T-helper 9 cell (primary cell): ENCODE measurements around the gene ARGLU1.

Experiments used
- DNase-seq: peaks from one replicate; pipeline ENCODE4 v3.0.0-alpha.2; 2020

ARGLU1 gene

GRCh38 chr13:106581225-106581624, 13.3 kb upstream of the ARGLU1 start:
- DNase-seq: no peak

DNA sequence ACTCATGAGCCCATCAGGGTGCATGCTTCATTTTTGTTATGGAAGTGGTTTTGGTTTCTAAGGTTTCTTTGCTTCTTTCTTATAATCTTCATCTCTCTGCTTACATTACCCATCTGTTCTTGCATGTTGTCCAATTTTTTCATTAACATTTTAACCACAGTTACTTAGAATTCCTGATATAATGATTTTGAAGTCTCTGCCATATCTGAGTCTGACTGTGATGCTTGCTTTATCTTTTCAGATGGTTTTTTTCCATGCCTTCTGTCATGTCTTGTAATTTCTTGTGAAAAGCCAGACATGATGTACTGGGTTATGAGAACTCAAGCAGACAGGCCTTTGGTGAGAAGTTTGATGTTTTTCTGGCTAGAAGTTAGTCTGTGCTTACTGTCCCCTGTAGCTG, 8.0 kb upstream of the ARGLU1 start:
- DNase-seq: no peak

GRCh38 chr13:106573868-106574267, 5.9 kb upstream of the ARGLU1 start:
- DNase-seq: no peak

GRCh38 chr13:106573284-106573846, 5.4 kb upstream of the ARGLU1 start:
- DNase-seq: no peak

DNA sequence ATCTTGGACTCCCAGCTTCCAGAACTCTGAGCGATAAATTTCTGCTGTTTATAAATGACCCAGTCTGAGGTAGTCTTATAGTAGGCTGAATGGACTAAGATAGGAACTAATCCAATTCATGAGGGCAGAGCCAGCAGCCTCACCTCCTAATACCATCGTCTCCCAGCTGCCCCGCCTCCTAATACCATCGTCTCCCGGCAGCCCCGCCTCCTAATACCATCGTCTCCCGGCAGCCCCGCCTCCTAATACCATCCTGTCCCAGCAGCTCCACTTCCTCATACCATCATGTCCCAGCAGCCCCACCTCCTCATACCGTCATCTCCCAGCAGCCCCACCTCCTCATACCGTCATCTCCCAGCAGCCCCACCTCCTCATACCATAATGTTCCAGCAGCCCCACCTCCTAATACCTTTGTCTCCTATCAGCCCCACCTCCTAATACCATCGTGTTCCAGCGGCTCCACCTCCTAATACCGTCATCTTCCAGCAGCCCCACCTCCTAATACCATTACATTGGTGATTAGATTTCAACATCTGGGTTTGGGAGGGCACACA, 2.4 kb upstream of the ARGLU1 start:
- peak; percentile 40 for DNase-seq

DNA sequence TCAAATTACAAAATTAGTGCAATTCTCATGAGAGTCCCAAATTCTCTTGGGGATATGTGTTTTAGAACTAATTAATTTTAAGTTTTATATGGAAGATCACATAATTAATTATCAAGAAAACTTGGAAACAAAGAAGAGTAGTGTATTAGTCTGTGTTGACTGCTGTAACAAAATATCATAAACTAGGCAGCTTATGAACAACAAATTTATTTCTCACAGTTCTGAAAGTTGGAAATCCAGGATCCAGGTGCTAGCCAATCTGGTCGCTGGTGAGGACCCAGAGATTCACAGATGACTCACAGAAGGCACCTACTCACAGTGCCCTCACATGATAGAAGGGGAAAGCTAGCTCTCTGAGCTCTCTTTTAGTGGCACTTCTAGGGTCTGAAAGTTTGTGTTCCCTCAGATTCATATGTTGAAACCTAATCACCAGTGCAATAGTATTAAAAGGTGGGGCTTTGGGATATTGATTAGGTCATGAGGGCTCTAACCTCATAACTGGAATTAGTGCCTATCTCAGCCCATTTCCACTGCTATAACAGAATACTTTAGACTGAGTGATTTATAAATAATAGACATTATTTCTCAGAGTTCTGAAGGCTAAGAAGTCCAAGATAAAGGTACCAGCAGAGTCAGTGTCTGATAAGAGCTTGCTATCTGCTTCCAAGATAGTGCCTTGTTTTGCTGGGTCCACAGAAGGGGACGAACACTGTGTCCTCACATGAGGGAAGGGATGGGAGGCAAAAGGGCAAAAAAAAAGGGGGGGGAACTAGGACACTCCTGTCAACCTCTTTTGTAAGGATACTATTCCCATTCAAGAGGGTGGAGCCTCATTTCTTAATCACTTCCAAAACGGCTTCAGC, 1.5 kb upstream of the ARGLU1 start:
- DNase-seq: no peak

DNA sequence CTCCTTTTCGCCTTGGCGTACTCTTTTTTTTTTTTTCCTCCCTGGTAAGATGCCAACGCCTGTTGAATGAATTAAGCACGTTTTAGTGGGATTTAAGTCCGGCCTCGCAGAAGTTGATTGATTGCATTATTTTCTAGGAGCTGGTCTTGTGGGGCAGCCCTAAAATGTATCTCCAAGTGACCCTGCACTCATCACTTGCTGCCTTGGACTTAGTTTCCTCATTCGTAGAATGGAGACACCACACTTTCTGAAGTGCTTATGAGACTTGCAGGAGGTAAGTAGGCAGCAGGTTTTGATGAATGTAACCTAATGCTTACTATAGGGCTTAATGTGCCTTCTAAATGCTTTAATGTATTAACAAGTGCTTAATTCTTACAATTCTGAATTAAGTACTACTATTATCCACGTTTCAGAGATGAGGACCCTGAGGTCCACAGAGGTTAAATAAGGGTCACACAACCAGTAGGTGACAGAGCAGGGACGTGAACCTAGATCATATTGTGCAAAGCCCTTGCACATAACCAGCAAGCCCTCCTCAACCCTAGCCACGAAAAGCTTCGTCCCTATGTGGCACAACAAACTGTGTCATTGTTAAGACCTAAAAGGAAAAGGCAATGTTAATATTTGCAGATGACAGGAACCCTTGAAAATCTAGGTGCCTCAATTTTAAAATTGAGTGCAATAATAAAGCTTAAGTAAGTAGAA, 514 bp upstream of the ARGLU1 start:
- no peak for DNase-seq

DNA sequence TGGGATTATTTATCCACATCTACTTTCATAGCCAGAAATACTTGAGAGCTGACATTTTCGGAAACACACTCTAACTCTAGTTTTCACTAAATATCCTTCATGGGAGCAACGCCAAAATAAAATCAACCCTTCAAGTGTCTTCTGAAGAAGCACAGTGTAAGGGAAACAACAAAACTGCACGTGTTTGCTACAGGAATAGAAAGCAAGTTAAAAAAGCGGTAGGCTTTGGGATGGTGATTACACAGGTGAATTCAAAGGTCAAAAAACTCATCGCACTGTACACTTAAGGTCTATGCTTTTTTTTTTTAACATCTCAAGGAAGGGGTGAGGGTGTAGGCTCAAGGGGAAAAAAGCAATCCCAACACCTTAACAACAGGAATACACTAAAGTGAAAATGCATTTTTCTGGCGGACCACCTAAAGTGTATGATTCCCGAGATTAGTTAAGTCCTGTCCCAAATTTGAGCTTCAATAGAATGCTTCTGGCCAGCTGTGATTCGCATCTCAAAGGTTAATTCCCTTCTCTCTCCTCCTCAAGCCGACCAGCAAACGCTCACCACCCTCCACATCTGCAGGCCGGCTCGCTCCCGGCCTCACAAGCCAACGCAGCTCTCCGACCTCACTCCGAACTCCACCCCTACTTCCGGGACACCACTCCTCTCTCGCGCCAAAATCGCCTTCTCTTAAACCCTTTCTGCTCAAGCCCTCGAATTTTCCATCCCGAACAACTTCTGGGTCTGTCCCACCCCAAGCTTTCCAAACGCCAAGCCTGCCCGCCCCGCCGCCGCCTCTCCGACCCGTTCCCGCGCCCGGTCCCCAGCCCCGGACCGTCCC, 1.1 kb downstream of the ARGLU1 start:
- peak; percentile 14 for DNase-seq

DNA sequence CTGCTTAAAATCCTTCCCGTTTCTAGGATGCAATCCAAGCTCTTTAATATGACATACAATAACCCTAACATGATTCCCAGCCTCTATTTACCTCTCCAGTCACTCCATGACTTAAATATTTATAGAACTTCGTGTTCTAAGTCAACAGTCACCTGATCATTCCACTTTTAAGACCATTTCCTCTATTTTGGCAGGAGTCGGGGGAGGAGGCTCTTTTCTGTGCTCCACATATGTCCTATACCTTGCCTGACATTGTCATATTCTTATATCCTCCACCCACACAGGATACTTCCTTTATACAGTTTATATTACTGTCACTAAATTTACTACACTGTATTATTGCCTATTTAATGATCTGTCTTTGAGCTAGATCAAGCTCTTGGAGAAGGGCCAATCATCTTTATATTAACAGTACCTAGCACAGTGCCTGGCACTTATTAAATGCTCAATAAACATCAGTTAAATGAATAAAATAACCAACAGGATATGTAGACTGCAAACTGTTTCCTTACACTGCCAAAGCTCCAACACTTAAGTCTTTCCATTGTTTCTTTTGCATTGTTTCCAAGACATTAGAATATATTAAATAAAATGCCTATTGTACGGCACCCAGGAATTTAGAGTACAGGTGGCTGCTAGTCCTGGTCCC, 2.7 kb downstream of the ARGLU1 start:
- no peak for DNase-seq

GRCh38 chr13:106562301-106562700, 5.6 kb downstream of the ARGLU1 start:
- DNase-seq: no peak

DNA sequence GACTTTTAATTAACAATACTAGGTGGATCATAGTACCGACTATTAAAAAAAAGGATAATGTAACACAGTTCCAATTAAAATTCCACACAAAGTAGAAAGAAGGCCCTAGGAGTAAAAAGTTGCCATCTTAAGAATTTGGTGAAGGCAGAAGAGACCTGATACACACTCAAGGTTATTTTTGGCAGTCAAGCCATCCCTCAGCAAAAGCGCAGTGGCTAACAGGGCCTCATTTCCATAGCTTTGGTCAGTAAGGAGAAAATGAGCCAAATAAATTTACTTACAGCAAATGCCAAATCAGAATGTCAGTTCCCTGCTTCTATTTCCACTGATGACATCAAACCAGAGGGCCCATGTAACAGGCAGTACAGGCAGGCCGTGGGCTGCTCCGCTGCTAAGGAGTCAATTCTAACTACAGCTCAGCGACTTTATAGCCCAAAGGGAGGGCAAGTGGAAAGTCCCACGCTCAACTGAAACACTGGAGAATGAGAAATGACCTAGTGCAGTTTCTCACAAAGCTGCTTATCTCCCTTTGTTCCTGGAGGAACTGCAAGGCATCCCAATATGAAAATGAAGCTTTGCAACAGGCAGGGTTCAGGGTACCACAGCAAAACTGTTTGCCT, 6.3 kb downstream of the ARGLU1 start:
- no peak for DNase-seq

GRCh38 chr13:106560821-106561220, 7.1 kb downstream of the ARGLU1 start:
- no peak for DNase-seq

- no peak for DNase-seq
Observed at GRCh38 chr13:106558527-106558926, 9.4 kb downstream of the ARGLU1 start.

- no peak for DNase-seq
Observed at GRCh38 chr13:106555631-106556328, 12.2 kb downstream of the ARGLU1 start.

- no peak for DNase-seq
Observed at GRCh38 chr13:106551751-106552150, 16.2 kb downstream of the ARGLU1 start.

DNA sequence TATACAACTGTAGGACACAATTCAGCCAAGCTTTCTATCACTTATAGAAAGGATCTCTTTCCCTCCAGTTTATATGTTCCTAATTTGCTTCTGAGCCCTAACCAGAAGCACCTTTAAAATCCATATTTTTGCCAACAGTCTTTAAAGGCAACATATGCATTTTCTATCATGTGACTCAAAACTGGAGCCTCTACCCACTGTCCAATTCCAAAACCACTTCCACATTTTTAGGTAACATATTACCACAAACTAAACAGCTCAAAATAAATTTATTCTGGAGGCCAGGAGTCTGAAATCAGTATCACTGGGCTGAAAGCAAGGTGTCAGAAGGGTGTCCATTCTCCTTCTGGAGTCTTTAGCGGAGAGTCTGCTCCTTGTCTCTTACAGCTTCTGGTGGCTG, 16.6 kb downstream of the ARGLU1 start:
- DNase-seq: no peak

- no peak for DNase-seq
Observed at GRCh38 chr13:106550570-106551135, 17.3 kb downstream of the ARGLU1 start.

DNA sequence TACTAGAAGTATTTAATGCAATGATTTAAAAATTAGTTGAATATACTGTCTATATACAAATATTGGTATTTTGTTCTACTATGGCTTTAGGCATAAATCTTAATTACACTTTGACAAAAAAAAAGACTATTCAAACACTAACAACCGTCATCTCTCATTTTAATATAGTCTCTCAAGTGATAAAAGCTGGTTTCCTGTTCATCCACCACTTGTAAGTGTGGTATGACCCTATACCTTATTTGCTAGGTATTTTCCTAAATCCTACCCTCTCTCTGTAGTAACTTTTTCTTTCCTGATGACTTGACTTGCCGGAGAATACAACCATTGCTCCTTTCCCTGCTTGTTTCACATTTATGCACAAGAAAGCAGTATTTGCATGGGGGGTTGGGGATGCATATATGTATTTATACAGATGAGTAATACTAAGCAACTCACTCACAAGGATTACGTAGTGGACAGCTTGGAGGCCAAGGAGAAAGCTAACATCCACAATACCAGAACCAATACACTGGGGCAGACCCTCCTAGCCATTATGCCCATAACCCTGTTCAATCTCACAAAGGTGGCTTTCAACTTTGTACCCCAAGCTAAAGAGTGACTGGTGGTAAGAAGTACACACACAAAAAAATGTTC, 19.8 kb downstream of the ARGLU1 start:
- DNase-seq: no peak

- no peak for DNase-seq
Observed at GRCh38 chr13:106541826-106542225, 26.1 kb downstream of the ARGLU1 start.

DNA sequence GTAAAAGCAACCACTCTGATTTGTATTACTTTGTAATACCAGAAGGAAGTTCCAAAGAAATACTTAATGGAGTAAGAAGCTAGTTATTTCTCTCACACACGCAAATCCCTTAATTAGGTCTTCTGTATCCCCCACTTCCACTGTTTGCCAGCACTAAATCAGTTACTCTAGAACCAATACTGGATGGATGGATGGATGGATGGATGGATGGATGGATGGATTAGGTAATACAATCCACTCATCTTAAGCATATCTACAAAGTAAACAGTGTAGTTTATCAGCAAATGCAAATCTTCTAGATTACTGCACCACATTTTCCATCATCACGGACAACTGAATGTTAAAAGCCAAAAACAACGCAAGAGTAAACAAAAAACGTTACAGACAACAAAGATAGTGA, 27.3 kb downstream of the ARGLU1 start:
- no peak for DNase-seq
